NCI-H1930 (cell line): ENCODE data around the gene SH2D6.
"Not testable (repeated sequence)": the region's sequence is repeated elsewhere in the genome, so short reads cannot be mapped to it uniquely, and the experiment has no call there.

Experiments used
- DNase-seq, 2 experiments: peaks; one replicate each; lab custom pipeline; 2025; lab: John Stamatoyannopoulos, UW

The SH2D6 gene

GRCh38 chr2:85470850-85471800, 52.6 kb downstream of the SH2D6 start:
- no peak for DNase-seq

- no peak for DNase-seq
These were observed 53.7 kb downstream of the SH2D6 start for GRCh38 chr2:85472261-85472660.

- DNase-seq, result no peak
These were observed 57.4 kb downstream of the SH2D6 start for GRCh38 chr2:85475799-85476490.

- no peak for DNase-seq
These were observed 58.1 kb downstream of the SH2D6 start for GRCh38 chr2:85476624-85477023.

GRCh38 chr2:85477884-85478283, 59.4 kb downstream of the SH2D6 start:
- no peak for DNase-seq

- DNase-seq, result no peak
These were observed 63.6 kb downstream of the SH2D6 start for GRCh38 chr2:85481818-85482777.

GRCh38 chr2:85484615-85485014, 66.1 kb downstream of the SH2D6 start:
- not testable (repeated sequence) for DNase-seq

- no peak for DNase-seq
These were observed 67.3 kb downstream of the SH2D6 start for GRCh38 chr2:85485815-85486214.
